ENCODE data around the gene PNLIPRP3.

DNA sequence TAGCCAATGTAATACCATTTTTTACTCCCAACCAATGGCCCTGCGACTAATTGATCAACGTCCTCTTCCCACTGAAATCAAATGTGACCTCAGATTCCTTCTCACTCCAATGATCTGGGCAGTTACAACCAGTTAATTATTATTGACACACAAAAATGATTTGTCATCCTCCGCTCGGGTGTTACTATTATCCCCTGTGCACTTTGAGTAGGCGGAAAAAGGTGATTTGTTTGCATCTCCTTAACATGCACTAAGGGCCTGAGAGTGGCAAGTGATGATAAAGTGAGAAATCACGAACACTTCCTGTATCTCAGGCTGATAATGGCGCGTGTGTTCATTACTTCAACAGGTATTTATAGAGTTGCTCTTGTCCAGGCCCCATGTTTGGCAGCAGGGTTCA, 77.1 kb downstream of the PNLIPRP3 start:
- TF ChIP-seq, protein P1, sequence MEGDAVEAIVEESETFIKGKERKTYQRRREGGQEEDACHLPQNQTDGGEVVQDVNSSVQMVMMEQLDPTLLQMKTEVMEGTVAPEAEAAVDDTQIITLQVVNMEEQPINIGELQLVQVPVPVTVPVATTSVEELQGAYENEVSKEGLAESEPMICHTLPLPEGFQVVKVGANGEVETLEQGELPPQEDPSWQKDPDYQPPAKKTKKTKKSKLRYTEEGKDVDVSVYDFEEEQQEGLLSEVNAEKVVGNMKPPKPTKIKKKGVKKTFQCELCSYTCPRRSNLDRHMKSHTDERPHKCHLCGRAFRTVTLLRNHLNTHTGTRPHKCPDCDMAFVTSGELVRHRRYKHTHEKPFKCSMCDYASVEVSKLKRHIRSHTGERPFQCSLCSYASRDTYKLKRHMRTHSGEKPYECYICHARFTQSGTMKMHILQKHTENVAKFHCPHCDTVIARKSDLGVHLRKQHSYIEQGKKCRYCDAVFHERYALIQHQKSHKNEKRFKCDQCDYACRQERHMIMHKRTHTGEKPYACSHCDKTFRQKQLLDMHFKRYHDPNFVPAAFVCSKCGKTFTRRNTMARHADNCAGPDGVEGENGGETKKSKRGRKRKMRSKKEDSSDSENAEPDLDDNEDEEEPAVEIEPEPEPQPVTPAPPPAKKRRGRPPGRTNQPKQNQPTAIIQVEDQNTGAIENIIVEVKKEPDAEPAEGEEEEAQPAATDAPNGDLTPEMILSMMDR (IDR thresholded peaks at IDR 0.05; ENCODE audit: low read length), result no peak
- no peak for TF ChIP-seq EZH2 (optimal IDR thresholded peaks at IDR 0.05; ENCODE audit: low read depth, low read length)
